GM19463 (cell line): ENCODE measurements around the gene MAST2.
"Not testable (repeated sequence)": the region's sequence is repeated elsewhere in the genome, so short reads cannot be mapped to it uniquely, and the experiment has no call there.

Experiments
- ATAC-seq: cut with Tn5 transposase; IDR thresholded peaks from one replicate; pipeline ENCODE4 v1.9.1; 2021; ENCODE audit warnings: mild to moderate bottlenecking, moderate library complexity; ENCODE audit not compliant: unreplicated experiment

MAST2 gene

DNA sequence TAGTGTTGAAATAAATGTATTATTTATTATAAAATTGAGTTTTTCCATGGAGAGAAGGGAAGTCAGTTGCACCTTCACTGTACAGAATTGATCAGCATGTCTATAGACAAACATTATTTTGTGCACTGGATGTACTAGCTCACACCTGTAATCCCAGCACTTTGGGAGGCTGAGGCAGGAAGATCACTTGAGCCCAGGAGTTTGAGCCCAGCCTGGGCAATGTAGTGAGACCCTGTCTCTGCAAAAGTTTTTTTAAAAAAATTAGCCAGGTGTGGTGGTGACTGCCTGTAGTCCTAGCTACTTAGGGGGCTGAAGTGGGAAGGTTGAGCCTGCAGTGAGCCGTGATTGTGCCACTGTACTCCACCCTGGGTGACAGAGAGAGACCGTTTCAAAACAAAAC lies 87.7 kb downstream of the MAST2 start:
- ATAC-seq, result no peak

DNA sequence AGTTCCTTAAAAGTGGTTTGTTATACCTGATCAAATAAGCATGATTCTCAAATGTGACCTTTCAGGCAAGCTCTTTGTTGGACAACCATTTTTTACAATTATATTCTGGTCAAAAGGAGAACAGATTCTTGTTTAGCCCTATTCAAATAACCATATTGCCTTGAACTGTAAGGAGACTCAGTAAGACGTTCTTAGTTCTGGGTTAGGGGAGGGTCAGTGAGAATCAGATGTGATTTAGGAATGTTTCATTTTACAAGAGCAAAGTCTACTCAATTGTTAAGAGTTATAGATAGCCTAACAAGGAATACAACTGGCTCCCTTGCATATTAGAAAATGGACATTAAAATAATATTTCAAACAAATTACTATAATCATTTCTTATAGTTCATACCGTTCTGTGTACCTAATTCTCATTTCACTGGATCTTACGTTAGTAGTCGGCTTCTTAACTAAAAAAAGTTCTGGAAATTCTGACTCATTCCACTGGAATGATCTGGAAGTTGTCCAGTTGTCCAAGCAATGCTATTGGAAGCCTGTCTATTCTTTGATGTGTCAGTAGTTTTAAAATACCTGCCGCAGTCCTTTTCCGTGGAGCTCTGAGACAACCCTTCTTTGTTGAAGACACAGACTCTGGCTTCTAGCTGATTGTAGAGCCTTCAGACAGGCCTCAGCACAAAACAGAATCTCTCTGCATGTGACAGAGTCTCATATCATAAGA lies 88.8 kb downstream of the MAST2 start:
- no peak for ATAC-seq

DNA sequence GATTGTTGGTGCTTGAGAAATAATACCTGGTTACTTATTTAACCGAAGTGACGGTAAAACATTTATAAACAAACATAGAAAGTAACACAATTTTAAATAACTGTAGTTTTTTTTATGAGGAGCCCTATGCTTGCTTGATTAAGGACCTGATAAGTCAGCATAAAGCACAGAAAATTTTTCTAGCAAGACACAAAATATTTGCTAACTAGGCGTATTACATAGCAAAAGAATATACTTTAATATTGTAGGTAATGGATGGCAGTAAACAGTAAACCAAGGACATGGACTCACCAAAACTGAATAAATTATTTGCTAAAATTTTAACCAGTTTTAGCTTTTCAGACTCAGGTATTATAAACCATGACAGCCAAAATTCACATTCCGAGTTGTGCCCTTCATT lies 90.9 kb downstream of the MAST2 start:
- no peak for ATAC-seq

GRCh38 chr1:45894921-45895320 lies 91.5 kb downstream of the MAST2 start:
- no peak for ATAC-seq

- ATAC-seq, result no peak
Observed at GRCh38 chr1:45895406-45895805, 92.0 kb downstream of the MAST2 start.

GRCh38 chr1:45906883-45907282 lies 103.5 kb downstream of the MAST2 start:
- no peak for ATAC-seq

DNA sequence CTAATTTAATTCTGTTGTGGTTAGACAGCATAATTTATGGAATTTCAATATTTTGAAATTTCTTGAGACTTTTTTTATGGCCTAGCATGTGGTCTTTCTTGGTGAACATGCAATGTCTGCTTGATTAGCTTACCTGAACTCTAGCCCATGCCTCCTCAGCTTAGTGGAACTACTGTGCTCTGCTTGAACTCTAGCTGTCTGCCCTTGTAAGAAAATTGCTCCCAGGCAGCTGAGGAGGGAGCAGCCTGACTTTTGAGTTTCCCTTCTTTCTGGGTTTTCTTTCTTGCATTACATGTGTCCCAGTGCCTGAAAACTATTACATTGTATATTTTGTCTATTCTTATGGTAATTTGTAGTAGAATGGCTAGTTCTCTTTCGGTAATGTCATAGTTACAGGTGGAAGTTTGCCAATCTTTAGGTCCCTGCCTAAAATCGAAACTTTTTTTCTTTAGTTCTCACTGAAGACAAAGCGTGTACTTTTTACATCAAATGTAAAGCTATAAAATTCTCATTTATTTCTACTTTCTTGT lies 105.3 kb downstream of the MAST2 start:
- ATAC-seq, result no peak

- no peak for ATAC-seq
Observed at GRCh38 chr1:45911634-45912033, 108.2 kb downstream of the MAST2 start.

DNA sequence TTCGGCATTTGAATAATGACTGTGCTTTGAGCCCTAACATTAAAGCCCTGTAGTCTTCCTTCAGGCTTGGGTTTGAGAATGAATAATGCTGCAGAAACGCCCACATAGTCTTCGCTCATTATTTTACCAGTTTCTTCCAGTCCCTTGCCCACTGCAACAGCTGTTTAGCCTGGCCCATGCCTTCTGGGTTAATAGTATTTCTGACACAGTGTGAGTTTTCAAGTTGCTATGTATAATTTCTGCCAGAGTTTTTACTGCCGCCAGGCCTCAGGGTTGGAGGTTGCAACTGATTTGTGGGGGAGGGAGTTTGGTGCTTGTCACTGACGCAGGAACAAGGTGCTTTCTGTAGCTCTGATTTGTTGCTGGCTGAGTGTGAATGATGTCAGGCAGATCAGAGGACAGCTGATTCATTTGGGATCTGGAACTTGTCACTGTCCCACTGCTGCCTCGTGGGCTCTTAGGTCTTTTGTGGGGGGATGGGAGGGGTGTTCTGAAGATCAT lies 109.8 kb downstream of the MAST2 start:
- ATAC-seq, result no peak

DNA sequence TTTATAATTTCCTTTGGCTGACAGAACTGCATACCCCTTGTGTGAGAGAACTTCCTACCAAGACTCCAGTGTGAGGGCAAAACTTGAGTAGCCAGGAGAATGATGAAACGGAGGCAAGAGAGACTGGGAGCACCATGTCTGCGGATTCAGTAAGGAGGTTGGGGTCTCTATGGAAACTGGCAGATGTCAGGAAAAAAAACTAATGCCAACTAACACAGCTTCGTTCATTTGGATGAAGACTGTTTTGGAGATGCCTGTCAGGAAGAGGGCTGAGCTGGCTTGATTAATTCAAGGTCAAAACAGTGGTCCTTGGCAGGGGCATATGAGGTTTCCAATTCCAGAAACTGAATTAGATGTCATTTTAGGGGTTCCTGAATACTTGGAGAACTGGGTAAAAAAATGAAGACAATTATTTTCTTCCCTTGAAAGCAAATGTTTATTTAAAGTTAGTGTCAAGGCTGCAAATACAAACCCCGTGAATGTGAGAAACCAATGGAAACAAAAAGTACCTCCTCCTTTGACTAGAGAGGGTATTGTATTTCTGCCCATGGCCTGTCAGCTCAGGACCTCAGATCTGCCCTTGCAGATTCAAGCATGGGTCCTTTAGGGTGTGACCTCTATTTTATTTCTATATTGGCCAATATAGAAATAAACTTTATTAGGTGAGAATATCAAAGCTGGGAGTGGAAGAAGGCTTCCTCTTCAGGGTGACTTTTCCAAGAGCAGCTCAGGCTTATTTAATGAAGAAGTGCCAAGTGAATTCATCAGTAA lies 110.5 kb downstream of the MAST2 start:
- no peak for ATAC-seq

GRCh38 chr1:45914836-45915235 lies 111.4 kb downstream of the MAST2 start:
- ATAC-seq, result no peak

GRCh38 chr1:45922374-45922773 lies 119.0 kb downstream of the MAST2 start:
- ATAC-seq, result no peak

- no peak for ATAC-seq
Observed at GRCh38 chr1:45922813-45923212, 119.4 kb downstream of the MAST2 start.

DNA sequence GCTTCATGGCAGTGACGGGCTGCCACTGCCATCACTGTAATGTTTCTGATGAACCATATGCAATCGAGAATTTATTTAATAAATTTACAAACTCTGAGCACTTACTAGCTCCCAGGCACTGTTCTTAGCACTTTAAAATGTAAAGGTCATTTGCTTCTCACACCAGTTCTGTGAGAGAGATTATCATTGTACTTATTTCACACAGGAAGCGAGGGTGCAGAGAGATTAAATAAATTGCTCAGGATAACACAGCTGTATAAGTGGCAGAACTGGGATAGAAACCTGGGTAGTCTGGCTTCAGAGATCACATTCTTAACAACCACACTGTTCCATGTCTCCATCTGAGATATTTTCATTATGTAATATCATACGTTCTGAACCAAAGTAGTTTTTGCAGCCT lies 119.9 kb downstream of the MAST2 start:
- no peak for ATAC-seq

DNA sequence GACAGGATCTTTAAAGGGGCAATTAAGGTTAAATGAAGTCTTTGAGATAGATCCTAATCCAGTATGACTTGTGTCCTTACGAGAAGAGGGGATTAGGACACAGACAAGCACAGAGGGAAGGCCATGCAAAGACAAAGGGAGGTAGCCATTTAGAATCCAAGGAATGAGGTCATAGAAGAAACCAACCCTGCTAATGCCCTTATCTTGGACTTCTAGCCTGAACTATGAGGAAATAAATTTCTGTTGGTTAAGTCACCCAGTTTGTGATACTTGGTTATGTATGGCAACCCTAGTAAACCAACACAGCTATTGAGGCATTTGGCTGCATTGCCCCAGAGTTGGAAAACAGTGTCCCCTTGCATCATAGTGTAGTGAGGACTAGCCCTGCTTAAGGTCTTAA lies 121.3 kb downstream of the MAST2 start:
- no peak for ATAC-seq

DNA sequence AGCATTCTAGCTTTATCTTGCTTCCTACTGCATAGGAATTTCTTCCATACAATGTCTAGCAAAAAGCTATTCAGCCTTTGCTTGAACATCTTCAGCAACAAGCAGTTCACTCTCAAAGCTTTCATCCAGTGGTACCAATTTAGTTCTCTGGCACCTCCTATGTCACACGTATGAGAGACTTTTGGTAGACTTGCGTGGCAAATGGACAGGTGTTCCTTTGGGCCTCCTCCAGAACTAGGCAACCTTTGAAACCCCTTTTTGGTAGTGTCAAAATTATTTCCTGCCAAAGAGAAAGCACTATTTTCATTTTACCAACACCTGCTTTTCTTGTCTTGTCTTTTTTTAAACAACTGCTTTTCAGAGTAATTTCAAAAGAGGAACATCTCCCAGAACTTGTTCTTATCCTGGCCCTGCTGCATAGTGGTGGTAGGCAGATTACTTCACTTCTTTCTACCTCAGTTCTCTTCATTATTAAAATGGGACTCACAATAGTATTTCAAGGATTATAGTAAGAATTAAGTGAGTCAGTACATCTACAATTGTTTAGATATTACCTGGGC lies 122.4 kb downstream of the MAST2 start:
- no peak for ATAC-seq

DNA sequence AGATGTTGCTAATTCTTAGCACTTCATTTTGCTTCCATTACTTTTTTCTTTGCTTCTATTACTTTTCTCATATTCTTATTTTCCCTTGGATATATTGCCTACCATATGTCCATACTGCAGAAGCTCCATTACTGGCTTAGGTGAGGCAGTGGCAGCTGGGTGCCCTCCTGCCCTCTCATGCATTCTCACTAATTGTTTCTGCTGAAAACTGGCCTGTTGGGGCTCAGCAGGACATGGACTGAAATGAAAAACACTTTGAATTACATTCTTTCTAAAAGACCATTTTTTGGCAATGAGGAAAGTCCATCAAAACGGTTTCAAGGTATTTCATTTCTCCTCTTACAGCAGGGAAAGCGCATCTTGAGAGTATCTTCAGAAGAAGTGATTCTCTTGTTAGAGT lies 122.9 kb downstream of the MAST2 start:
- ATAC-seq, result no peak

DNA sequence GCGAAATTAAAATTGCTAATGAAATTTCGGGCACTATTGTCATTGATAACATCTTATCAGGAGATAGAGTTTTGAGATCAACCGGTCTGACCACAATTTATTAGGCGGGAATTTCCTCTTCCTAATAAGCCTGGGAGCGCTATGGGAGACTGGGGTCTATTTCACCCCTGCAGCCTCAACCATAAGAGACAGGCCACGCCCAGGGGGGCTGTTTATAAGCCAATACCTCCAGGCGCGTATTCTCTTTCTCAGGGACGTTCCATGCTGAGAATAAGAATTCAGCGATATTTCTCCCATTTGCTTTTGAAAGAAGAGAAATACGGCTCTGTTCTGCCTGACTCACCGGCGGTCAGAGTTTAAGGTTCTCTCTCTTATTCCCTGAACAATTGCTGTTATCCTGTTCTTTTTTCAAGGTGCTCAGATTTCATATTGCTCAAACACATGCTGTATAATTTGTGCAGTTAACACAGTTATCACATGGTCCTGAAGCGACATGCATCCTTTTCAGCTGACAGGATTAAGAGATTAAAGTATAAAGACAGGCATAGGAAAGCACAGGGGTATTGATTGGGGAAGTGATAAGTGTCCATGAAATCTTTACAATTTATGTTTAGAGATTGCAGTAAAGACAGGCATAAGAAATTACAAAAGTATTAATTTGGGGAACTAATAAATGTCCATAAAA lies 124.0 kb downstream of the MAST2 start:
- ATAC-seq, result not testable (repeated sequence)

DNA sequence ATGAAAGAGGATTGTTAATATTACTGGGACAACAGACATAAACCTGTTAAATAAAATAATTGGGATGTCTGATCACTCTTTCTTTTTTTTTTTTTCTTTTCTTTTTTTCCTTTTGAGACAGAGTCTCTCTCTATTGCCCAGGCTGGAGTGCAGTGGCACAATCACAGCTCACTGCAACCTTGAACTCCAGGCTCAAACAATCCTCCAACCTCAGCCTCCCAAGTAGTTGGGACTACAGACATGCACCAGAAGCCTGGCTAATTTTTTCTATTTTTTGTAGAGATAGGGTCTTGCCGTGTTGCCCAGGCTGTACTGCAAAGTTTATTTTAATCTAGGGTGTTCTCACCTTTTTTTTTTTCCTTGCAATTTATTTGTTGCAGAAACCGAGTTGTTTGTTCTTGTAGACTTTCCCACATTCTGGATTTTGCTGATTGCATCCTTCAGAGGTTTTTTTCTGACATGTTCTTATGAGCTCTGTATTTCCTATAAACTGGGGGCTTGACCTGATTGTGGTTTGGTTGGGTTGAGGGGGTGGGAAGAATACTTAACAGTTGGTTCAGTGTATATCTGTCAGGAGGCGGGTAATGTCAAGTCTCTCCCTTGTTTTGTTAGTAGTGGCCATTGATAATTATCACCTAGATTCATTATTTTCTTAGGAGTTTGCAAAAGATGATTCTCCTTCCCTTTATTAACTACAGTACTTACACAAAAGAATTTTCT lies 125.2 kb downstream of the MAST2 start:
- ATAC-seq, result no peak

DNA sequence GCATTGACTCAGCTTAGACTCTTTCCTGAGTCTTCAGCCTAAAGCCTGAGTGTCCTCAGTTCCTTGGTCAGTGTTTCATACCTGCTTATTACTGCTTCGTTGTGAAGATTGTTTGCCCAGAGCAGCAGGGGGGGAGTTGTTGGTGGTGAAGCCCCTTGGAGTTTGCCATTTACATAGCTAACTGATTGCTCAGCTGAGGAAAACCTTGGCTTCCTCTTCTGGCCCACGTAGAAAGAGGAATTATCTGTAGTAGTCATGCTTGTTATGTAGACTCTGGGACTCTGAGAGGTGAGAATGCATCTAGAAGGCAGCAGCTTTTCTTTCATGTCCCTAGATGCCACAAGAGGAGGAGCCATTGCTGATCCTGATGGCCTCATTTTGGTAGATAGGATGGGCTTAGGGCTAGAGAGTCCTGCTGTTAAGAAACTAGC lies 125.9 kb downstream of the MAST2 start:
- no peak for ATAC-seq
